HTERT RPE-1 (cell line): ENCODE results near the gene GARNL3.

Source experiments
- in situ Hi-C: fragments of 300-500 bp; cut with MboI; formaldehyde crosslinking; loops from 4 replicates; pipeline ENCODE4 v1.14.3; 2020; ENCODE audit warnings: low sequenced_read_pairs

GARNL3 gene

GRCh38 chr9:127269449-127269848 lies 4.9 kb downstream of the GARNL3 start:
- in situ Hi-C loops: no loop called here

GRCh38 chr9:127273326-127273725 lies 8.8 kb downstream of the GARNL3 start:
- in situ Hi-C loops: no loop called here

DNA sequence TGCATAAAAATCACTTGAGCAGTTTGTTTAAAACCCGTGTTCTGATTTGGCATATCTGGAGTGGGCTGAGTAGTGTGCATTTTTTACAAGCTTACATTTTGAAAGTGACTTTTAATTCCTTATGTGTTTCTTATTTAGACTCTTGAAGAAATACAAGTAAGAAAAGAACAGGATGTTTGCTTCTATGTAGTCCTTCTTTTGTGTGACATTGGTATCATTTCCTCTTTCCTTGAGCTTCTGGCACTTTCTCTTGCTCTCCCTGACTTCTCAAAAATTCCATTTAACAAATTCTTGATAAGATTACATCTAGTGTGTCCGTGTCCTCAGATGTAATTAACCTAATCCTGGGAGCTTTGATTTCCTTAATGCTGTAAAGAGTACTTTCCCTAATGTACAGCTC lies 12.5 kb downstream of the GARNL3 start:
- in situ Hi-C loops: no loop called here

- in situ Hi-C loops: no loop called here
These were observed 13.2 kb downstream of the GARNL3 start for GRCh38 chr9:127277770-127278169.

GRCh38 chr9:127278372-127278771 lies 13.8 kb downstream of the GARNL3 start:
- in situ Hi-C loops: no loop called here

DNA sequence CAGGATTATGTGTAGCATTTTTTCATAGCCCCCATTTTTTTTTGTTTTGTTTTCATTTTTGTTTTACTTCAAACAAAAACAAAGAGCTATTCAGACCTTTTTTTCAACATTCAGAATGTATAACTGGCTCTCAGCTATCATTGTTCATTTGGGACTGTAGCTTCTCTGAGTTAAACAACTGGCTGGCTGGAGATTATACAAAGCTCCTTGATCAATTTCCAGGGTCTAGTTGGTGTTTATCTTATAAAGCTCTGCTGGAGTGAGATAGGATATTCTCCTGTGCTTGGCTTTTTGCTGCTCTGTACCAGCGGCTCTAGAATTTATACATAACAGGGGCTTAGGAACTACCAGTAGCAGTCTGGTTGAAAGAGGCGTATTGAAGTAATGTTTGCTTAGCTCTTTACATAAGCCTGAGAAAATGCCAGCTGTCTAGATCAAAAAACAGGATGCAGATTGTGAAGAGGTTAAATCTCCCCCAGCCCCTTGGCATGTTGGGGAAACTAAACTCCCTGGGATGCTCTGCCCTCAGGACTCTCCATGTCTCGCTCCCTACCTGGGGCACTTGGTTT lies 15.2 kb downstream of the GARNL3 start:
- in situ Hi-C loops: no loop called here

DNA sequence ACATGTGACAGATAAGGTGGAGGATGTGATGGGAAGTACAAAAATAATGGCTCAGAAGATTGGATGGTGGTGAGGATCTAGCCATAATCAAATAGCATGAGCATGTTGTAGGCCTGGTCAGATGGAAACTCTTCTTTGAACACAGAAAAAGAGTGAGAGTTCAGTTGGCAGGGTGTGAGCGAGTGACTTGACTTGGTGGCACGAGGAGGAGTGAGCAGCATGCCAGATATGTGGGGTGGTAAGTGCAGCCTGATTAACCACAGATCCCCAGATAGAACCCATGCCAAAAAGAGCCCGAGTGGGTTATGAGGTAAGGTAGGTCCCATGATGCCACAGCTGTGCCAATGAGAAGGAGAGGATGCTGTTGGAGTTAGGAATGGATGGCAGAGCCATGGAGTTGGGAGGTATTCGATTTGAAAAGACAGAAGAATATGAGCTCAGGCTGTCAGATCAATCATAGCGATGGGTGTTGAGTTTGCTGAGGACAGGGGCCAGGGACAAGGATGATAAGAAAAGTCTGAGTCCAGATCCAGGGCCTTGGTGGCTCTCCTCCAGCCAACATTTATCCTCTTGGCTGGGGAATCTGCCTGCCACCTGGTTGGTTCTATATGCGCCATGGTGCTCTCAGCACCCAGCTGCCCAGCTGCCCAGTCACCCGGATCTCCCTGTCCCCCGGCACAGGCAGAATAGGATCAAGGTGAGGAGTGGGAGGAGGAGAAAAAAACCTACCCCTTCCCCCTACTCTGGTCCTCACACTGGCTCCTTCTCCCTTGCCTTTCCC lies 16.5 kb downstream of the GARNL3 start:
- in situ Hi-C loops: no loop called here

GRCh38 chr9:127281891-127282290 lies 17.3 kb downstream of the GARNL3 start:
- in situ Hi-C loops: no loop called here

DNA sequence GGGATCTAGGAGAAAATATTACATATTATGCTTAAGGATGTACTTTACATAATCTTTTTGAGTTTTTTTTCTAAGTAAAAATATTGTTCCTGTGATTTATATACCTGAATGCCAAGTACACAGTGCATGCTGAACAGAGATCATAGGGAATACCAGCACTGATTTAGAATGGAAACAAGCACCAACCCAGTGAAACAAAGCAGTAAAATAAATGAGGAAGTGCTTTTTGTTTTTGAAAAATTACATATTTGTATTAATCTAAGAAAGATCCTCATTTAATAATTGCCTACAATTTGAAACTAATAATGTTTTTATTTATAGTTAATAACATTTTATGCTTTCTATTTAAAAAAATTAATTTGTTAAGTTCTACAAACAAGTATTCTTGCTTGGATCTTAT lies 18.0 kb downstream of the GARNL3 start:
- in situ Hi-C loops: no loop called here

GRCh38 chr9:127283135-127283534 lies 18.6 kb downstream of the GARNL3 start:
- in situ Hi-C loops: no loop called here

DNA sequence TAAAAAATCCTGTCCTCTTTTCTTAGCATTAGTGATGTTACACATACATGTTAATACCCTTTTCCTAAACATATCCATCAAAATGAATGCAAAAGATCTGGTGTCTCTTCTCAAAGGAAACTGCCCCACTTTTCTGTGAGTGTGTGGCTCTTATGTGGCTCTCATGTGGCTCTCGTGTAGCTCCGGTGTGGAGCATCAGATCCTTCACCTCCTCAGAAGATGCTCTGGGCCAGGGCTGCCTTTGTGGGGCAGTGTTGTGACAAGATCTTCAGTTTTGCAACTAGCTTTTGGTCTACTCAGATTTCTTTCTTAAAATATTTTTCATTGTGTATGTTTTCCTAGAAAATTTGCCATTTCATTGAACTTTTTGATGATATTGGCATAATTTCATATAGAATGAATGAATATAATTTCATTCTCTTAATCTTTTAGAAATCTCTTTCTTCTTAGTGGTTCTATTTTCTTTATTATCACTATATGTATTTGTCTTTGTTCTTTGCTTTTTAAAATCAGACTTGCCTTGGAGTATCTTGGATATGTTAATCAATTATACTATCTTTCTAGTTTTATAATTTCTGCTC lies 19.4 kb downstream of the GARNL3 start:
- in situ Hi-C loops: no loop called here

DNA sequence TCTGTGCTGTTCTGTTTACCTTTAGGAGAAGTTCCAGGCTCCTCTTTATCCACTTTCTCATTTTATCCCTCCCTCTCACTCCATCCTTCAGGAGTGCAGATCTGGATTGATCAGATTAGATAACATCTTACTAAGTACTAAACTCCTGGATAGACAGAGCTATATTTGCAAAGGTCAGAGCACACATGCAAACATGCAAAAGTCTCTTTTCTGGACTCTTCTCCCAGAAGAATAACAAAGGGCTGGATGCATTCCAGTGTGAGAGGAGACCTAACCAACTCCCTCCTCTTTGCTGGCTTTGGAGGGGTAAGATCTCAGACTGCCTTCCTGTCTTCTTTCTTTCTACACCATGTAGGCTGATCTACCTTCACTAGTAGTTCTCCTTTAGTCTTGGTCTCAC lies 21.4 kb downstream of the GARNL3 start:
- in situ Hi-C loops: no loop called here

DNA sequence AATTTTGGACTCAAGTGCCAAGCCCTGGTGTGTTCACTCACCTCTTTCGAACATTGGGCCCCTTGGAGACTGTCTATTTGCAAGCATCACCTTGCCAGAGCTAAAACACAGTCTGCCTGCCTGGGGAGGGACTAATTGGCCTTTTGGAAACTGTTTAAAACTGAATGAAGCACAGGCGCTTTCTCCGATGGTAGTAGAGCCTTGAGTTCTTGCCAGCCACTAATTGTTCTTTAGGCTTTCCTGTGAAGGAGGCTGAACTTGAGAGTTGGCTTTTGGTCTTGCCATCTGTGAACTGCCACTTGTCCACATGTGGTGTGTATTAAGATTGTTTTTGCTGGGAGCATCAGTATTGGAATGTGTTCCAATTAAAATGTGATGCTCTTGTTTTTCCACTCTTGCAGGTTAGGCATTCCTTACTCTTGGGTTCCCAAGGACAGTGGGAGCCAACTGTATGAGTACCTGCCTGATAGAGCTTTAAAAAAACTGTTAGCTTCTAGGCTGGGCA lies 26.0 kb downstream of the GARNL3 start:
- in situ Hi-C loops: no loop called here

GRCh38 chr9:127291246-127291778 lies 26.7 kb downstream of the GARNL3 start:
- in situ Hi-C loops: no loop called here

DNA sequence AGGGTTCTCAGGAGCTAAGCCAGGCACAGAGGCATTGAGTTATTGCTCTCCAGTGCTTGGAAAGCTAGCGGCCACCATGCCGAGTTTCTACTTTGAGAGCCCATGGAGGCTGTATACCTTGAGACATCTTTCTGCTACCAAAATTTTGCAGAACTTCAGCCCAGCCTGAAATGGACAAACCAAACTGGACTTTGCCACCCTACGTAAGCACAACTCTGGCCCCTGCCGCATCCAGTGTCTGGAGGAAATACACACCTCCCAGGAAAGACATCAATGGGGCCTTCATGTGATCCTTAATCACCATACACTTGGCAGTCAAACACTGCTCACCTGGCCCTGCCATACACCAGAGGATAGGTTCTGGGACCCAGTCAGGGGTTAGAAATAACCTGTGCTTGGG lies 27.8 kb downstream of the GARNL3 start:
- in situ Hi-C loops: no loop called here

DNA sequence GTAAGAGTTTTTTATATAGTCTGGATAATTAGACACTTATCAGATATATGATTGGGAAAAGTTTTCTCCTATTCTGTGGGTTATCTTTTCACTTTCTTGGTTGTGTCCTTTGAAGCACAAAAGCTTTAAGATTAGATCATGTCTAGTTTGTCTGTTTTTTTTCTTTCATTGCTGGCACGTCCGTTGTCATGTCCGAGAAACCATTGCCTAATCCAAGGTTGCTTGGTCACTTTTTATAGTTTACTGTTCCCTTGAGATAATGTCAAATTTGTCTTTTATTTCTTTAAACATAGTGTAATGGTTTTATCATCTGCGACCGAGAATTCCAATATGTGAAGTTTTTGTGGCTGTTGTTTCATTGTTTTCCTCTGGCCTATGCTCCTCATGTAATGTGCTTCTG lies 28.8 kb downstream of the GARNL3 start:
- in situ Hi-C loops: no loop called here

DNA sequence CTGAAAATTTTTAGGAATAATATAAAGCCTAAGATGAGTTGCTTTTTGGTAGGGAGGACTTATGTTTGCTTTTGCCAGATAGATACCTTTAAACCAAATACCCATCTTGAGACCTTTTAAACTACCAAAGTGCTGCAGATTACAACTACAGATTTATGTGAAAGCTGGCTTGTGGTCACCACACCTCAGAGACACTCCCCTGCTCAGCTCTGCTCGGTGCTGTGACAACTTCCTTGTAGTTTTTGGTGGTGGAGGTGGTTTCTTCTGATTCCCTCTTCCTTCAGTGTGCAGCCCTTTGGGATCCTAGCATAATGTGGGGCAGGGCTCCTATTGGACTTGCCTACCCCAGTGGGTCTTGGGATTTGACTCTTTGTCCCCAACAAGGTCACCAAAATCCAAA lies 29.2 kb downstream of the GARNL3 start:
- in situ Hi-C loops: no loop called here

DNA sequence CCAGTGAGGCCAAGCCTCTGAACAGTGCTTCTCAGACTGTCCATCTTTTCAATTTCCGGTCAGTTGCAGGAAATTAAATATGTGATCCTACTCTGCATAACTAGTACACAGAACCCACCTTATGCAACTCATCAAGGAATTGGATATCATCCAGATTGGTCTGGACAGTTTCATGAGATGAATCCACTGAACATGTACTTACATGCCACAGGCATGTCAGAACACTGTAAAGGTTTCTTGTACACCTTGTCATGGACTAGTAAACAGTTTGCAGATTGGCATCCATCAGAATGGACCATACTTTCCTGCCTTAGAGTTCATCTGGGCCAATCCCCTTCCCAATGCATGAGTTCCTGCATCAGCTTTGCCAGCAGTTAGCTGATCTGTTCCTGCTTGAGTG lies 30.4 kb downstream of the GARNL3 start:
- in situ Hi-C loops: no loop called here

- in situ Hi-C loops: no loop called here
These were observed 36.4 kb downstream of the GARNL3 start for GRCh38 chr9:127300886-127301447.

DNA sequence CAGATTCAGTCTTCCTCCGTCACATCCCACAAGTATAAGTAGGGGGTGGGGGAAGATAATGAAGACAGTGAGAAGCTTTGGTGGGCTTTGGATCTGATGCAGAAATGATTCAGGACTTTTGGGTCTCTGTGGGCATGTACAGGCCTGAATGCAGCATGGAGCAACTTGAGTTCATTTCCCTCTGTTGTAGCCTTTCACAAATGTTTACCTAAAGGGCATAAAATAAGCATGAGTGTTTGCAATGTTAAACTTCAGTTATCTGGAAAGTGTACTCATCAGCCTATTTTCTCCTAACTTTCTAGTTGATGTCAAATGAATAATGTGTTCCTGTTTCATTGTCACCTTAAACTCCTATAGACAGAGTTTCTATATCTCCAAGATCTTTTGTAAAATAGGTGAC lies 39.3 kb downstream of the GARNL3 start:
- in situ Hi-C loops: no loop called here

GRCh38 chr9:127305206-127305837 lies 40.7 kb downstream of the GARNL3 start:
- in situ Hi-C loops: no loop called here
